Mammary epithelial cell (primary cell): Measurements from ENCODE around the gene LEUTX.
"Not testable (repeated sequence)": the region's sequence is repeated elsewhere in the genome, so short reads cannot be mapped to it uniquely, and the experiment has no call there.

ENCODE experiments used
- EZH2 ChIP-seq: IDR thresholded peaks from 2 replicates; pipeline ENCODE4 v1.6.1; 2012; ENCODE audit warnings: low read length, inconsistent platforms, borderline replicate concordance
- TF ChIP-seq, protein P1 (sequence below), 2 donors: IDR thresholded peaks in 1 of 2; conservative IDR thresholded peaks in 1 of 2; 2 replicates each; pipeline ENCODE4 v1.5.1; 2011 to 2012; ENCODE audit warnings: inconsistent platforms in 2 of 2, low read length in 2 of 2, mild to moderate bottlenecking in 2 of 2, control low read depth in 1 of 2, low read depth in 1 of 2; ENCODE audit not compliant: insufficient read depth in 1 of 2; ENCODE audit errors: extremely low read depth in 1 of 2

- TF ChIP-seq, protein P1, sequence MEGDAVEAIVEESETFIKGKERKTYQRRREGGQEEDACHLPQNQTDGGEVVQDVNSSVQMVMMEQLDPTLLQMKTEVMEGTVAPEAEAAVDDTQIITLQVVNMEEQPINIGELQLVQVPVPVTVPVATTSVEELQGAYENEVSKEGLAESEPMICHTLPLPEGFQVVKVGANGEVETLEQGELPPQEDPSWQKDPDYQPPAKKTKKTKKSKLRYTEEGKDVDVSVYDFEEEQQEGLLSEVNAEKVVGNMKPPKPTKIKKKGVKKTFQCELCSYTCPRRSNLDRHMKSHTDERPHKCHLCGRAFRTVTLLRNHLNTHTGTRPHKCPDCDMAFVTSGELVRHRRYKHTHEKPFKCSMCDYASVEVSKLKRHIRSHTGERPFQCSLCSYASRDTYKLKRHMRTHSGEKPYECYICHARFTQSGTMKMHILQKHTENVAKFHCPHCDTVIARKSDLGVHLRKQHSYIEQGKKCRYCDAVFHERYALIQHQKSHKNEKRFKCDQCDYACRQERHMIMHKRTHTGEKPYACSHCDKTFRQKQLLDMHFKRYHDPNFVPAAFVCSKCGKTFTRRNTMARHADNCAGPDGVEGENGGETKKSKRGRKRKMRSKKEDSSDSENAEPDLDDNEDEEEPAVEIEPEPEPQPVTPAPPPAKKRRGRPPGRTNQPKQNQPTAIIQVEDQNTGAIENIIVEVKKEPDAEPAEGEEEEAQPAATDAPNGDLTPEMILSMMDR (conservative IDR thresholded peaks at IDR 0.05 in 1 of 2, IDR thresholded peaks at IDR 0.05 in 1 of 2; ENCODE audit: extremely low read depth in 1 of 2, insufficient read depth in 1 of 2, low read depth in 1 of 2, low read length in 2 of 2), result not testable (repeated sequence)
- not testable (repeated sequence) for TF ChIP-seq EZH2
Measured at GRCh38 chr19:39808688-39809087, 30.0 kb downstream of the LEUTX start.
